ENCODE measurements around the gene PSAPL1.

- TF ChIP-seq, protein P1, sequence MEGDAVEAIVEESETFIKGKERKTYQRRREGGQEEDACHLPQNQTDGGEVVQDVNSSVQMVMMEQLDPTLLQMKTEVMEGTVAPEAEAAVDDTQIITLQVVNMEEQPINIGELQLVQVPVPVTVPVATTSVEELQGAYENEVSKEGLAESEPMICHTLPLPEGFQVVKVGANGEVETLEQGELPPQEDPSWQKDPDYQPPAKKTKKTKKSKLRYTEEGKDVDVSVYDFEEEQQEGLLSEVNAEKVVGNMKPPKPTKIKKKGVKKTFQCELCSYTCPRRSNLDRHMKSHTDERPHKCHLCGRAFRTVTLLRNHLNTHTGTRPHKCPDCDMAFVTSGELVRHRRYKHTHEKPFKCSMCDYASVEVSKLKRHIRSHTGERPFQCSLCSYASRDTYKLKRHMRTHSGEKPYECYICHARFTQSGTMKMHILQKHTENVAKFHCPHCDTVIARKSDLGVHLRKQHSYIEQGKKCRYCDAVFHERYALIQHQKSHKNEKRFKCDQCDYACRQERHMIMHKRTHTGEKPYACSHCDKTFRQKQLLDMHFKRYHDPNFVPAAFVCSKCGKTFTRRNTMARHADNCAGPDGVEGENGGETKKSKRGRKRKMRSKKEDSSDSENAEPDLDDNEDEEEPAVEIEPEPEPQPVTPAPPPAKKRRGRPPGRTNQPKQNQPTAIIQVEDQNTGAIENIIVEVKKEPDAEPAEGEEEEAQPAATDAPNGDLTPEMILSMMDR (IDR thresholded peaks at IDR 0.05): no peak
- TF ChIP-seq POLR2A (IDR thresholded peaks at IDR 0.05; ENCODE audit: low read depth) (no peak), POLR2AphosphoS5 (IDR thresholded peaks at IDR 0.05) (no peak)
Measured at GRCh38 chr4:7426525-7427171, 8.1 kb downstream of the PSAPL1 start.
